ENCODE results near the gene ETV6. TPM values are rescaled to one million over a fixed set of nuclear protein-coding genes. Genes with fewer than 3 reads are reported as not detected.

The ETV6 gene
- total RNA-seq, 4 donors from 2014 or later, result 17.2 to 28.2 (median 19.3) TPM

- TF ChIP-seq, protein P1, sequence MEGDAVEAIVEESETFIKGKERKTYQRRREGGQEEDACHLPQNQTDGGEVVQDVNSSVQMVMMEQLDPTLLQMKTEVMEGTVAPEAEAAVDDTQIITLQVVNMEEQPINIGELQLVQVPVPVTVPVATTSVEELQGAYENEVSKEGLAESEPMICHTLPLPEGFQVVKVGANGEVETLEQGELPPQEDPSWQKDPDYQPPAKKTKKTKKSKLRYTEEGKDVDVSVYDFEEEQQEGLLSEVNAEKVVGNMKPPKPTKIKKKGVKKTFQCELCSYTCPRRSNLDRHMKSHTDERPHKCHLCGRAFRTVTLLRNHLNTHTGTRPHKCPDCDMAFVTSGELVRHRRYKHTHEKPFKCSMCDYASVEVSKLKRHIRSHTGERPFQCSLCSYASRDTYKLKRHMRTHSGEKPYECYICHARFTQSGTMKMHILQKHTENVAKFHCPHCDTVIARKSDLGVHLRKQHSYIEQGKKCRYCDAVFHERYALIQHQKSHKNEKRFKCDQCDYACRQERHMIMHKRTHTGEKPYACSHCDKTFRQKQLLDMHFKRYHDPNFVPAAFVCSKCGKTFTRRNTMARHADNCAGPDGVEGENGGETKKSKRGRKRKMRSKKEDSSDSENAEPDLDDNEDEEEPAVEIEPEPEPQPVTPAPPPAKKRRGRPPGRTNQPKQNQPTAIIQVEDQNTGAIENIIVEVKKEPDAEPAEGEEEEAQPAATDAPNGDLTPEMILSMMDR (IDR thresholded peaks at IDR 0.05; ENCODE audit: low read depth), result no peak
Observed at GRCh38 chr12:11739980-11740577, 90.6 kb downstream of the ETV6 start.

- TF ChIP-seq, protein P1 (IDR thresholded peaks at IDR 0.05; ENCODE audit: low read depth), result no peak
Observed at GRCh38 chr12:11741434-11742092, 92.1 kb downstream of the ETV6 start.

- TF ChIP-seq, protein P1 (IDR thresholded peaks at IDR 0.05; ENCODE audit: low read depth), result no peak
Observed at GRCh38 chr12:11743423-11744409, 94.2 kb downstream of the ETV6 start.

- TF ChIP-seq, protein P1 (IDR thresholded peaks at IDR 0.05; ENCODE audit: low read depth), result no peak
Observed at GRCh38 chr12:11744410-11744801, 94.9 kb downstream of the ETV6 start.

- TF ChIP-seq, protein P1 (IDR thresholded peaks at IDR 0.05; ENCODE audit: low read depth), result no peak
Observed at GRCh38 chr12:11745113-11745512, 95.6 kb downstream of the ETV6 start.

- TF ChIP-seq, protein P1 (IDR thresholded peaks at IDR 0.05; ENCODE audit: low read depth), result no peak
Observed at GRCh38 chr12:11746024-11746771, 96.7 kb downstream of the ETV6 start.
